Activated T-cell treated with anti-CD3 and anti-CD28 coated beads, Interleukin-2, amount 50 U/mL, for 4 hours (primary cell): ENCODE data around the gene IDH2. TPM values are rescaled to one million over a fixed set of nuclear protein-coding genes. Genes with fewer than 3 reads are reported as not detected.
"Not testable (repeated sequence)": the region's sequence is repeated elsewhere in the genome, so short reads cannot be mapped to it uniquely, and the experiment has no call there.

ENCODE experiments used
- ATAC-seq, 2 donors: fragments of 200-7000 bp; cut with Tn5 transposase; one replicate each; pipeline ENCODE4 v1.10.0; 2021
- DNase-seq: peaks from one replicate; pipeline ENCODE4 v3.0.0-alpha.2; 2020
- H3K27me3 Mint-ChIP-seq: one replicate; pipeline ENCODE4 v1.8.0; 2021; ENCODE audit warnings: low read depth, mixed read lengths
- H3K36me3 Mint-ChIP-seq: one replicate; pipeline ENCODE4 v1.8.0; 2022; ENCODE audit warnings: mixed read lengths; ENCODE audit not compliant: insufficient read depth
- H3K4me1 Mint-ChIP-seq: one replicate; pipeline ENCODE4 v1.8.0; 2021; ENCODE audit warnings: low read depth, mixed read lengths
- H3K4me3 Mint-ChIP-seq: one replicate; pipeline ENCODE4 v1.8.0; 2021; ENCODE audit warnings: mild to moderate bottlenecking, moderate library complexity, mixed read lengths
- H3K9me3 Mint-ChIP-seq: one replicate; pipeline ENCODE4 v1.8.0; 2021; ENCODE audit warnings: mixed read lengths
- total RNA-seq, 3 donors: library from RNA; stranded (reverse); gene quantifications; one replicate each; pipeline ENCODE4 v1.2.1, GENCODE V29; 2021

IDH2 gene
- total RNA-seq, 3 donors from 2014 or later, result 32.8 to 45.1 (median 43.3) TPM

GRCh38 chr15:90070623-90071022 lies 31.6 kb downstream of the IDH2 start:
- H3K4me3 Mint-ChIP-seq, H3K9me3 Mint-ChIP-seq, ATAC-seq, DNase-seq, H3K27me3 Mint-ChIP-seq, H3K36me3 Mint-ChIP-seq, H3K4me1 Mint-ChIP-seq: not testable (repeated sequence)

DNA sequence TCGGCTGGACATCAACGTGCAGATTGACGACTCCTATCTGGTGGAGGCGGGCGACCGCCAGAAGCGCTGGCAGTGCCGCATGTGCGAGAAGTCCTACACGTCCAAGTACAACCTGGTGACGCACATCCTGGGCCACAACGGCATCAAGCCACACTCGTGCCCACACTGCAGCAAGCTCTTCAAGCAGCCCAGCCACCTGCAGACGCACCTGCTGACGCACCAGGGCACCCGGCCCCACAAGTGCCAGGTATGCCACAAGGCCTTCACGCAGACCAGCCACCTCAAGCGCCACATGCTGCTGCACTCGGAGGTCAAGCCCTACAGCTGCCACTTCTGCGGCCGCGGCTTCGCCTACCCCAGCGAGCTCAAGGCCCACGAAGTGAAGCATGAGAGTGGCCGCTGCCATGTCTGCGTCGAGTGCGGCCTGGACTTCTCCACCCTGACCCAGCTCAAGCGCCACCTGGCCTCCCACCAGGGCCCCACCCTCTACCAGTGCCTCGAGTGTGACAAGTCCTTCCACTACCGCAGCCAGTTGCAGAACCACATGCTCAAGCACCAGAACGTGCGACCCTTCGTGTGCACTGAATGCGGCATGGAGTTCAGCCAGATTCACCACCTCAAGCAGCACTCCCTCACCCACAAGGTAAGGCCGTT lies 34.2 kb downstream of the IDH2 start:
- H3K4me1 Mint-ChIP-seq, result peaks cover 8% of the 10 kb centered on the region
- DNase-seq (no peak), ATAC-seq (no peak)
- no peaks in the 10 kb centered on the region for H3K36me3 Mint-ChIP-seq
- no peak overlapping the region for H3K4me3 Mint-ChIP-seq
- no peaks in the 10 kb centered on the region for H3K9me3 Mint-ChIP-seq
- no peaks in the 10 kb centered on the region for H3K27me3 Mint-ChIP-seq

- DNase-seq (no peak), ATAC-seq (no peak)
- peaks cover 13% of the 10 kb centered on the region for H3K4me1 Mint-ChIP-seq
- no peaks in the 10 kb centered on the region for H3K27me3 Mint-ChIP-seq
- H3K36me3 Mint-ChIP-seq, result no peaks in the 10 kb centered on the region
- no peaks in the 10 kb centered on the region for H3K9me3 Mint-ChIP-seq
- no peak overlapping the region for H3K4me3 Mint-ChIP-seq
These were observed 34.9 kb downstream of the IDH2 start for GRCh38 chr15:90067181-90067952.

- no peak overlapping the region for H3K4me3 Mint-ChIP-seq
- H3K36me3 Mint-ChIP-seq, result no peaks in the 10 kb centered on the region
- H3K27me3 Mint-ChIP-seq, result no peaks in the 10 kb centered on the region
- ATAC-seq, result no peak
- peaks cover 24% of the 10 kb centered on the region for H3K4me1 Mint-ChIP-seq
- DNase-seq, result no peak
- no peaks in the 10 kb centered on the region for H3K9me3 Mint-ChIP-seq
These were observed 36.6 kb downstream of the IDH2 start for GRCh38 chr15:90065682-90066049.

- Mint-ChIP-seq H3K4me1 (peaks cover 26% of the 10 kb centered on the region), H3K27me3 (no peaks in the 10 kb centered on the region), H3K4me3 (no peak overlapping the region), H3K9me3 (no peaks in the 10 kb centered on the region), H3K36me3 (no peaks in the 10 kb centered on the region)
- ATAC-seq (no peak), DNase-seq (no peak)
These were observed 37.2 kb downstream of the IDH2 start for GRCh38 chr15:90064911-90065681.

DNA sequence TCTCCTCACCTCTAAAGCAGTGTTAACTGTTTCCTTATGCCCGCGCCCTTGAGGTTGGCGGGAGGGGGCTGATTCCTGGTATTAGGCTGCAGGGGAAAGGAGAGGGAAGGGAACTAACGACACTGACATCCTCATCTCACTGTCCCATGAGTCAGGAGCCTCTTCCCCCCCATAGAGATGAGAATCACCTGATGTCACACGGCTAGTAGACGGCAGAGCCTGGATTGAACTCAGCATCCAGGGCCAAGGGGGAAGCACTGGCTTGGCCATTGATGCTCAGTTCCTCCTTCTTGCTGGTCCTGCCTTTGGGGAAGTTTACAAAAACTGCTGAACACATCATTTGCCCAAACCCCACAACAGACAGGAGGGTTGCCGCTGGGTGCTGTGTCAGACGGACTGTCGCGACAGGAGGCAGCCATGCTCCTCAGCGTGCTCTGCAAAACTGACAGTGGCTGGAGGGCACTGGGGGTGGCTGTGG lies 38.5 kb downstream of the IDH2 start:
- H3K36me3 Mint-ChIP-seq, result no peaks in the 10 kb centered on the region
- H3K9me3 Mint-ChIP-seq, result no peaks in the 10 kb centered on the region
- H3K27me3 Mint-ChIP-seq, result no peaks in the 10 kb centered on the region
- DNase-seq (no peak), ATAC-seq (no peak)
- H3K4me1 Mint-ChIP-seq, result peaks cover 39% of the 10 kb centered on the region
- H3K4me3 Mint-ChIP-seq, result no peak overlapping the region

- no peaks in the 10 kb centered on the region for H3K9me3 Mint-ChIP-seq
- no peak overlapping the region for H3K4me3 Mint-ChIP-seq
- ATAC-seq (no peak), DNase-seq (no peak)
- no peaks in the 10 kb centered on the region for H3K27me3 Mint-ChIP-seq
- H3K36me3 Mint-ChIP-seq, result no peaks in the 10 kb centered on the region
- H3K4me1 Mint-ChIP-seq, result peaks cover 44% of the 10 kb centered on the region
These were observed 39.1 kb downstream of the IDH2 start for GRCh38 chr15:90062973-90063769.

- Mint-ChIP-seq H3K4me3 (no peak overlapping the region), H3K9me3 (no peaks in the 10 kb centered on the region), H3K4me1 (peaks cover 49% of the 10 kb centered on the region), H3K36me3 (no peaks in the 10 kb centered on the region), H3K27me3 (no peaks in the 10 kb centered on the region)
- DNase-seq (no peak), ATAC-seq (peak in 1 of 2 donors; percentile 22)
These were observed 39.8 kb downstream of the IDH2 start for GRCh38 chr15:90062462-90062932.

- ATAC-seq (peak in 1 of 2 donors; percentile 3), DNase-seq (peak; percentile 29)
- Mint-ChIP-seq H3K4me1 (peaks cover 49% of the 10 kb centered on the region), H3K9me3 (no peaks in the 10 kb centered on the region), H3K27me3 (no peaks in the 10 kb centered on the region), H3K36me3 (no peaks in the 10 kb centered on the region), H3K4me3 (no peak overlapping the region)
These were observed 40.2 kb downstream of the IDH2 start for GRCh38 chr15:90062023-90062442.

GRCh38 chr15:90060797-90061196 lies 41.5 kb downstream of the IDH2 start:
- no peak for ATAC-seq
- H3K4me1 Mint-ChIP-seq, result peaks cover 49% of the 10 kb centered on the region
- no peak for DNase-seq
- H3K36me3 Mint-ChIP-seq, result no peaks in the 10 kb centered on the region
- H3K9me3 Mint-ChIP-seq, result no peaks in the 10 kb centered on the region
- no peaks in the 10 kb centered on the region for H3K27me3 Mint-ChIP-seq
- H3K4me3 Mint-ChIP-seq, result no peak overlapping the region

- Mint-ChIP-seq H3K4me3 (peak overlapping the region; percentile 13), H3K36me3 (no peaks in the 10 kb centered on the region), H3K27me3 (no peaks in the 10 kb centered on the region), H3K4me1 (peaks cover 51% of the 10 kb centered on the region), H3K9me3 (no peaks in the 10 kb centered on the region)
- peak; percentile 93 to 97 for ATAC-seq
- DNase-seq, result peak; percentile 32
These were observed 42.9 kb downstream of the IDH2 start for GRCh38 chr15:90059208-90059985.

- Mint-ChIP-seq H3K9me3 (no peaks in the 10 kb centered on the region), H3K4me1 (peaks cover 52% of the 10 kb centered on the region)
These were observed 43.5 kb downstream of the IDH2 start for GRCh38 chr15:90058775-90059174.

DNA sequence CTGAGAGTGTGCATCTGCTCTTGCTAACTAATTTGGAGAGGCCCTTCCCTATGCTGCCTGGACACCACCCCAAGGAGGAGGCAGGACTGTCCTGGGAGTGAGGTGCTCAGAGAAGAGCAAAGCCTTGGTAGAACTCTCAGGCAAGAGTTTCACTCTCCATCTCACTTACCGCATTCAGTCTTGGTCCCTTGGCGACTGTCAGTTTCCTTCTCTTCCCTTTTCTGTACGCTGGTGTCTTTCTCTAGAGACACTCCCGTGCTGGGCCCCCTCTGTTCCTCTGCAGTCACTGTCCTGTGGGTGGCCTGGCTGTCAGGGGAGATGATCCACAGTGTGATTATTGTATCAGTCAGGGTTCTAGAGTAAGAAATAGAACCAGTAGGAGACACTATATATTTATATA lies 44.0 kb downstream of the IDH2 start:
- Mint-ChIP-seq H3K27me3 (no peaks in the 10 kb centered on the region), H3K36me3 (no peaks in the 10 kb centered on the region), H3K9me3 (no peaks in the 10 kb centered on the region), H3K4me3 (no peak overlapping the region), H3K4me1 (peaks cover 48% of the 10 kb centered on the region)
- DNase-seq (no peak), ATAC-seq (no peak)

More at GRCh38 chr15:90058775-90059174, 43.5 kb downstream of the IDH2 start:
- DNase-seq (no peak), ATAC-seq (no peak)
- no peak overlapping the region for H3K4me3 Mint-ChIP-seq
- H3K27me3 Mint-ChIP-seq, result no peaks in the 10 kb centered on the region
- no peaks in the 10 kb centered on the region for H3K36me3 Mint-ChIP-seq
